Fibroblast of skin of left quadriceps (primary cell): Measurements from ENCODE around the gene CENPX.

Experiments used
- DNase-seq, 2 experiments: peaks; one replicate each; pipeline ENCODE4 v3.0.0-alpha.2; 2013; ENCODE audit warnings: low read depth in 2 of 2

Gene CENPX

GRCh38 chr17:82055023-82055964, 32.6 kb upstream of the CENPX start:
- no peak for DNase-seq

DNA sequence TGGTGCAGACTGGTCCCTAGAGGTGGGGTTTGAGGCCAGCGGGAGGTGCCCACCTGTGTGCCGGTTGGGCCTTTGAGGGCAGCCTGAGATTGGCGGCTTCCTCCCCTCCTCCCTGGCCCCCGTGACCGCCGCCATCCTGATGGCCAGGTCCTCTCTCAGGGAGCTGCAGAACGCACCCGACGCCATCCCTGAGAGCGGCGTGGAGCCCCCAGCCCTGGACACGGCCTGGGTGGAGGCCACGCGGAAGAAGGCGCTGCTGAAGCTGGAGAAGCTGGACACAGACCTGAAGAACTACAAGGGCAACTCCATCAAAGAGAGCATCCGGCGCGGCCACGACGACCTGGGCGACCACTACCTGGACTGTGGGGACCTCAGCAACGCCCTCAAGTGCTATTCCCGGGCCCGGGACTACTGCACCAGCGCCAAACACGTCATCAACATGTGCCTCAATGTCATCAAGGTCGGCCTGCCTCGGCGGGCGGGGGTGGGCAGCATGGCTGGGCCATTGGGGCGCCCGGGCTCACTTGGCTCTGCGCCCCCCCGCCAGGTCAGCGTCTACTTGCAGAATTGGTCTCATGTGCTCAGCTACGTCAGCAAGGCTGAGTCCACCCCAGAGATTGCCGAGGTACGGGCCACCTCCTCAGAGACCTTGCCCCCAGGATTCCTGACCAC, 31.8 kb upstream of the CENPX start:
- no peak for DNase-seq

GRCh38 chr17:82053556-82054263, 31.0 kb upstream of the CENPX start:
- no peak for DNase-seq

GRCh38 chr17:82053130-82053529, 30.5 kb upstream of the CENPX start:
- DNase-seq = no peak

GRCh38 chr17:82052638-82053059, 30.0 kb upstream of the CENPX start:
- DNase-seq = no peak

DNA sequence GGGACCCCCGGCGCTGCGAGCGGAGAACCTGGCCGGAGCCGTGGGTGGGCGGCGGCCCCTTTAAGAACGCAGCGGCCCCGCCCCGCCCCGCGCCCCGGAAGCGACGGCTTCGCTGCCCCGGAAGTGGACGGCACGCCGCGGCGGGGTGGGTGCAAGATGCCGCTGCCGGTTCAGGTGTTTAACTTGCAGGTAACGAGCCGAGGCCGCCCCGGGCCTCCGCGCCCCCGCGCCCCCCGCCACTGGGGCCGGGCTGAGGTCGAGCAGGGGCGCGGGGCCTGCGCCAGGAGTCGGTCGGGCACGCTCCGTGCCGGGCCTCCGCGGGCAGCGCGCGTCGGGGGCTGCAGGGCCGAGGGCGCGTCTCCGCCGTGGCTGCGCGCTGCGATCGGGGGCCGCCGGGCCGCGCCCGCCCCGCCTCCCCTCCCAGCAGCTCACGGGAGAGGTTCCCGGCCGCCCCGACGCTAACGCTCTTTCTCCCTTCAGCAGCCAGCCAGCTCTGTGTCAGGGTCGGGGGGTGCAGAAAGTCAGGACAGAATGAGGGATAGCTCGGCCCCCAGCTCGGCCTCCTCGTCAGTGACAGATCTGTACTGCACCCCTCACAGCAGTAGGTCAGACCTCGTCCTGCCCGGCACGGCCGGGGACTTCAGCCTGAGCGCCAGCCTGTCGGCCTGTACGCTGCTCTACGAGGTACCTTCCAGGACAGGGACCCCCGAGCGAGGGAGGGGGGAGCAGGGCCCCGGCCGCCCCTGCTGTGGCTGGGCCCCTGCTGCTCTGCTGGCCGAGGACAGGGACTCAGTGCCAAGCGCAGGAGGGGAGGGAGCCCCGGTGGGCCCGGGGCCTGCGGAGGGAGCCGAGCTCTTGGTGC, 29.3 kb upstream of the CENPX start, which contains the start of the genes GPS1 and RFNG:
Gene GPS1, plus strand, starts transcription at position 123 of the 862 bp plus-strand sequence. Its CDS starts 34 bp downstream, at position 157.
Gene RFNG, minus strand, starts transcription at position 36 of the 862 bp plus-strand sequence. CDS start 45 bp downstream, outside the sequence.
- no peak for DNase-seq

- DNase-seq = no peak
Measured at GRCh38 chr17:82050761-82051641, 28.3 kb upstream of the CENPX start.

GRCh38 chr17:82050152-82050760, 27.6 kb upstream of the CENPX start:
- no peak for DNase-seq

- DNase-seq = no peak
Measured at GRCh38 chr17:82049521-82049971, 26.9 kb upstream of the CENPX start.

- DNase-seq = no peak
Measured at GRCh38 chr17:82049106-82049505, 26.4 kb upstream of the CENPX start.

GRCh38 chr17:82048571-82048971, 25.9 kb upstream of the CENPX start:
- DNase-seq = no peak

GRCh38 chr17:82047914-82048570, 25.4 kb upstream of the CENPX start:
- DNase-seq = no peak

- no peak for DNase-seq
Measured at GRCh38 chr17:82047379-82047778, 24.7 kb upstream of the CENPX start.

DNA sequence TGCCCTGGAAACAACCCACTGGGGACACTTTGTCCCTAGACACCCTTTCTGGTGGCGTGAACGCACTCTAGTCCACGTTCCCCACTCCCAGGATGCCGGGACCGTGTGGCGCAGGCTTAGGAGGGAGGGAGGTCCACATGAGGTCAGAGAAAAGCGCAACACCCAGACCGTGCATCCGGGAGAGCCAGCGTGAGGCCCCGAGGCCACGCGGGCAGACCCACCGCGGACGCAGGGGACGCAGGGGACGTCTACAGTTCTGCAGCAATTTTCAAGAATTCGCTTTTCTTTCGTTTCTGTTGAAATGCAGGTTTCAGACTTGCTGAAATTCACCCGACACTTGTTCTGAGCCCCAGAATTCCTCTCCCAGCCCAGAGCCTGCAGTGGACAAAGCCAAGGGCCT, 24.2 kb upstream of the CENPX start:
- no peak for DNase-seq

- DNase-seq = no peak
Measured at GRCh38 chr17:82045936-82046484, 23.3 kb upstream of the CENPX start.

- no peak for DNase-seq
Measured at GRCh38 chr17:82043507-82043906, 20.8 kb upstream of the CENPX start.

DNA sequence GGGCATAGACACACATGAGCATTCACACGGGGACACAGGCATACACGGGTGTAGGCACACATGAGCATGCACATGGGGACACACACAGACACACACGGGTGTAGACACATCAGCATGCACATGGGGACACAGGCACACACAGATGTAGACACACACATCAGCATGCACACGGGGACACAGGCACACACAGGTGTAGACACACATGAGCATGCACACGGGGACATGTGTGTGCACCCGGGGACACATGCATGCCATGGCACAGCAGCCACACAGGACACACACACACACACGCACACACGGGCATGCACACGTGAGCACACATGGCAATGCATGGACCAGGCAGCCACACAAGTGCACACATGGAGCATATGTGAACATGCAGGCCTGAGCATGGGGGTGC, 20.0 kb upstream of the CENPX start:
- DNase-seq = no peak

GRCh38 chr17:82041144-82041814, 18.6 kb upstream of the CENPX start:
- no peak for DNase-seq
